GM21717 (cell line): Measurements from ENCODE around the gene PDYN.

Experiments
- ATAC-seq: cut with Tn5 transposase; IDR thresholded peaks from one replicate; pipeline ENCODE4 v1.9.1; 2021; ENCODE audit warnings: mild to moderate bottlenecking, moderate library complexity; ENCODE audit not compliant: unreplicated experiment

The PDYN gene

GRCh38 chr20:1935696-1936366 lies 58.0 kb downstream of the PDYN start:
- no peak for ATAC-seq

GRCh38 chr20:1934721-1935573 lies 58.9 kb downstream of the PDYN start:
- no peak for ATAC-seq

GRCh38 chr20:1934156-1934555 lies 59.7 kb downstream of the PDYN start:
- no peak for ATAC-seq

GRCh38 chr20:1933465-1933870 lies 60.4 kb downstream of the PDYN start:
- no peak for ATAC-seq

GRCh38 chr20:1932971-1933370 lies 60.9 kb downstream of the PDYN start:
- no peak for ATAC-seq

GRCh38 chr20:1931830-1932229 lies 62.0 kb downstream of the PDYN start:
- no peak for ATAC-seq

GRCh38 chr20:1930165-1930564 lies 63.7 kb downstream of the PDYN start:
- no peak for ATAC-seq

GRCh38 chr20:1929460-1929859 lies 64.4 kb downstream of the PDYN start:
- no peak for ATAC-seq

GRCh38 chr20:1928782-1929181 lies 65.1 kb downstream of the PDYN start:
- ATAC-seq = no peak
